Central memory CD8-positive, alpha-beta T cell (primary cell): Measurements from ENCODE around the gene NKX3-2.

Source experiments
- ATAC-seq: fragments of 150-1000 bp; cut with Tn5 transposase; replicated peaks from 2 replicates; pipeline ENCODE4 v1.10.0; 2022; ENCODE audit warnings: mild to moderate bottlenecking, moderate FRiP score, moderate number of reproducible peaks; ENCODE audit not compliant: poor library complexity, severe bottlenecking; ENCODE audit errors: extremely low read depth
- DNase-seq, 2 donors: peaks; one replicate each; pipeline ENCODE4 v3.0.0; 2021; ENCODE audit warnings: low spot score in 2 of 2
- H3K27ac Mint-ChIP-seq: one replicate; pipeline ENCODE4 v1.8.0; 2022; ENCODE audit warnings: low read depth, mild to moderate bottlenecking, moderate library complexity, mixed read lengths
- H3K27me3 Mint-ChIP-seq: one replicate; pipeline ENCODE4 v1.8.0; 2022; ENCODE audit warnings: mixed read lengths
- H3K36me3 Mint-ChIP-seq: one replicate; pipeline ENCODE4 v1.8.0; 2022; ENCODE audit warnings: mild to moderate bottlenecking, moderate library complexity, mixed read lengths; ENCODE audit not compliant: insufficient read depth
- H3K4me1 Mint-ChIP-seq: one replicate; pipeline ENCODE4 v1.8.0; 2022; ENCODE audit warnings: mixed read lengths
- H3K4me3 Mint-ChIP-seq: one replicate; pipeline ENCODE4 v1.8.0; 2022; ENCODE audit warnings: mild to moderate bottlenecking, moderate library complexity, mixed read lengths
- H3K9me3 Mint-ChIP-seq: one replicate; pipeline ENCODE4 v1.8.0; 2022; ENCODE audit warnings: mixed read lengths

The NKX3-2 gene

DNA sequence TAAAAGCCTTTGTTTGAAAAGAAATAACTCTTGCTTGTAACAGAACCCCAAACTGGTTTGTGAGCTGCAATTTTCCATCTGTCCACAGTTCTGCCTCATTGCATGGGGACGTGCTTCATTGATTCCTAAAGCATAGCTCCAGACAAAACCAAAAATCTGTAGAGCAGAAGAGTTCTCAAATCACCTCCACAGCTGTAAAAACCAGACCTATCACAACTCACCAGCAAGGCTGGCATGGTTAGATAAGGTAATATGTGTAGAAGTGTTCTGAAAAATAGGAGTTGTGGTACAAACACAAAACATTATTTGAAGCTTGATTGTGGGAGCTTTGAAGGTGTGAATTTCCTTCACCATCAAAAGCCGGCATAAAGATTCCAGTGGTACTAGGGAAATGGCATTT, 47.7 kb downstream of the NKX3-2 start:
- H3K27ac Mint-ChIP-seq, result no peak overlapping the region
- no peak overlapping the region for H3K4me3 Mint-ChIP-seq
- ATAC-seq (no peak), DNase-seq (no peak)
- H3K9me3 Mint-ChIP-seq, result no peaks in the 10 kb centered on the region
- H3K4me1 Mint-ChIP-seq, result no peaks in the 10 kb centered on the region
- no peaks in the 10 kb centered on the region for H3K36me3 Mint-ChIP-seq
- H3K27me3 Mint-ChIP-seq, result peaks cover 82% of the 10 kb centered on the region

DNA sequence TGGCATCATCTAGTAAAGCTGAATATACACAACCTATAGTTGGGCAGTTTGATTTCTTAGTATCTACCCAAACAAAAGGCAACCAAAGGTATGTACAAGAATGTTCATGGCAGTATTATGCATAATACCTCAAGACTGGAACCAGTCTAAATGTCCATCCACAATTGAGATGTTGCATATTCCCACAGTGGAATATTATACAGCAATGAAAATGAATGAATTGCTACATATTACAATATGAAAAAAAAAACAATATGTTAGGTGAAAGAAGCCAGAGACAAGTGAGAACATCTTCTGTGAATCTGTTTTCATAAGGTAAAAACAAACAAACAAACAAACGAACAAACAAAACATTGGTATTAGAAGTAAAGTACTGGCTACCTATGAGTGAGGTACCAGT, 48.6 kb downstream of the NKX3-2 start:
- Mint-ChIP-seq H3K4me1 (no peaks in the 10 kb centered on the region), H3K27ac (no peak overlapping the region), H3K27me3 (peaks cover 82% of the 10 kb centered on the region), H3K36me3 (no peaks in the 10 kb centered on the region), H3K4me3 (no peak overlapping the region), H3K9me3 (no peaks in the 10 kb centered on the region)
- no peak for DNase-seq
- ATAC-seq, result no peak

DNA sequence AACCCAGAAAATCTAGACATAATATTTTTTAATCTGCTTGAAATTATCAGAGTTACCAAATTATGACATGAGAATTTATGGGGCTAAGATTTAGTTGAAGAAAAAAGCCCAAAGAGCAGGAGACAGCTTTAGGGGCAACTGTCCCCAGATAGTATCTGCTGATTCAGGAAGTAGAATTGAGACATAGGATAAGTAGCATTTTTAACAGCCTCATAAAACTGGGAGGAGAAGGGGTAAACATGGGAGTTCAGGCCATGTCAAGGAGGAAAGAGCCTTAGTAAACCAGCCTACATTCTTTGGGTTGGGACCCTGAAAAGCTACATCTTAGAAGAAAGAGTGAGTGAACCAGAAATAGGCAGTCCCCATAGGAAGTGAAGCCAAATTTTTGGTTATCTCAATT, 50.5 kb downstream of the NKX3-2 start:
- ATAC-seq, result no peak
- peaks cover 83% of the 10 kb centered on the region for H3K27me3 Mint-ChIP-seq
- no peaks in the 10 kb centered on the region for H3K4me1 Mint-ChIP-seq
- H3K4me3 Mint-ChIP-seq, result no peak overlapping the region
- no peaks in the 10 kb centered on the region for H3K36me3 Mint-ChIP-seq
- H3K27ac Mint-ChIP-seq, result no peak overlapping the region
- H3K9me3 Mint-ChIP-seq, result no peaks in the 10 kb centered on the region
- DNase-seq, result no peak

DNA sequence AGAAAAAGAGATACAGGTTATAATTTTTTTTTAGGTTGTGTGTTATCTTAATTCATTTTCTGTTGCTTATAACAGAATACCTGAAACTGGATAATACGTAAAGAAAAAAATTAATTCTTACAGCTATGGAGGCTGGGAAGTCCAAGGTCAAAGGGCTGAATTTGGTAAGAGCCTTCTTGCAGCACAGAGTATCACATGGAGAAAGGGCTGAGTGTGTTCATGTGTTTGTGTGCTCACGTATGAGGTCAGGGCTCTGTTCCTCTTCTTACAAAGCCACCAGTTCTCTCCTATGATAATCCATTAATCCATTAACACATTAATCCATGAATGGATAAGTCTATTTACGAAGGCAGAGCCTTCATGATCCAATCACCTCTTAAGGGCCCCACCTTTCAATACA, 51.6 kb downstream of the NKX3-2 start:
- Mint-ChIP-seq H3K9me3 (no peaks in the 10 kb centered on the region), H3K4me3 (no peak overlapping the region), H3K4me1 (no peaks in the 10 kb centered on the region), H3K36me3 (no peaks in the 10 kb centered on the region), H3K27me3 (peaks cover 83% of the 10 kb centered on the region), H3K27ac (no peak overlapping the region)
- DNase-seq (no peak), ATAC-seq (no peak)
